A673 (cell line): ENCODE data around the gene MOV10. TPM values are rescaled to one million over a fixed set of nuclear protein-coding genes. Genes with fewer than 3 reads are reported as not detected.
A peak's percentile ranks its signal among the peaks of the same experiment; 100 is the strongest.

Experiments
- BruUV-seq: library from RNA; stranded (reverse); fragments of 400-500 nt; replicated peaks from 2 replicates; lab custom pipeline; 2021; lab: Mats Ljungman, UMichigan
- CTCF ChIA-PET: fragments of 300-600 bp; sonication (Branson Sonifier 250); formaldehyde crosslinking; loops from one replicate; lab custom pipeline; 2022; ENCODE audit warnings: antibody characterized with exemption; lab: Charles Lee
- POLR2A ChIA-PET: fragments of 300-600 bp; sonication (Branson Sonifier 250); formaldehyde crosslinking; loops from one replicate; lab custom pipeline; 2022; ENCODE audit warnings: antibody characterized with exemption; ENCODE audit not compliant: low non-redundant PET; lab: Charles Lee
- DNase-seq: peaks from one replicate; pipeline ENCODE4 v3.0.0-alpha.2; 2015; ENCODE audit warnings: low spot score
- H3K27ac ChIP-seq: fragments of 200-600 bp; sonication (generic); 2 replicates; pipeline ENCODE4 v1.5.1; 2016; ENCODE audit warnings: mixed run types, low read depth, mild to moderate bottlenecking, mixed read lengths, antibody characterized with exemption, low read length; ENCODE audit not compliant: poor library complexity, severe bottlenecking
- H3K27me3 ChIP-seq: fragments of 200-600 bp; sonication (generic); replicated peaks from 2 replicates; pipeline ENCODE4 v1.6.1; 2017; ENCODE audit warnings: mixed run types, low read depth, mild to moderate bottlenecking, mixed read lengths, antibody characterized with exemption, low read length; ENCODE audit not compliant: insufficient read depth, poor library complexity
- H3K36me3 ChIP-seq: fragments of 200-600 bp; sonication (generic); 2 replicates; pipeline ENCODE4 v1.6.1; 2016; ENCODE audit warnings: mixed run types, mild to moderate bottlenecking, mixed read lengths, antibody characterized with exemption, low read length; ENCODE audit not compliant: insufficient read depth, poor library complexity, severe bottlenecking
- H3K4me1 ChIP-seq: fragments of 200-600 bp; sonication (generic); 2 replicates; pipeline ENCODE4 v1.6.1; 2017; ENCODE audit warnings: mixed run types, mild to moderate bottlenecking, mixed read lengths, antibody characterized with exemption, low read length; ENCODE audit not compliant: insufficient read depth, poor library complexity, severe bottlenecking
- H3K4me3 ChIP-seq: fragments of 200-600 bp; sonication (generic); 2 replicates; pipeline ENCODE4 v1.5.1; 2016; ENCODE audit warnings: low read depth, mixed run types, mild to moderate bottlenecking, mixed read lengths, low read length; ENCODE audit not compliant: poor library complexity, severe bottlenecking
- H3K9me3 ChIP-seq: fragments of 200-600 bp; sonication (generic); 2 replicates; pipeline ENCODE4 v1.6.1; 2016; ENCODE audit warnings: mixed run types, low read depth, mild to moderate bottlenecking, mixed read lengths, antibody characterized with exemption, low read length; ENCODE audit not compliant: poor library complexity, severe bottlenecking
- EZH2 ChIP-seq: fragments of 200-600 bp; sonication (generic); IDR thresholded peaks from 2 replicates; pipeline ENCODE4 v1.6.1; 2017; ENCODE audit warnings: borderline replicate concordance, low read depth, mild to moderate bottlenecking, mixed read lengths, antibody characterized with exemption, low read length; ENCODE audit not compliant: poor library complexity, severe bottlenecking
- intact Hi-C: fragments of 100-400 bp; cut with micrococcal nuclease; formaldehyde crosslinking; loops from one replicate; pipeline ENCODE4 v1.10.0; 2022; ENCODE audit not compliant: unreplicated experiment
- total RNA-seq: library from RNA; stranded (reverse); gene quantifications from 2 replicates; pipeline ENCODE4 v1.2.3, GENCODE V29; 2021
- TF ChIP-seq, protein P1 (sequence below): fragments of 300-800, 200-600 bp; sonication (generic); conservative IDR thresholded peaks from 2 replicates; pipeline ENCODE4 v1.5.1; 2017; ENCODE audit warnings: low read depth, mild to moderate bottlenecking, antibody characterized with exemption, low read length, moderate library complexity, mixed read lengths

Gene MOV10
- total RNA-seq, 1 experiment from 2014 or later, result 87.1 TPM

DNA sequence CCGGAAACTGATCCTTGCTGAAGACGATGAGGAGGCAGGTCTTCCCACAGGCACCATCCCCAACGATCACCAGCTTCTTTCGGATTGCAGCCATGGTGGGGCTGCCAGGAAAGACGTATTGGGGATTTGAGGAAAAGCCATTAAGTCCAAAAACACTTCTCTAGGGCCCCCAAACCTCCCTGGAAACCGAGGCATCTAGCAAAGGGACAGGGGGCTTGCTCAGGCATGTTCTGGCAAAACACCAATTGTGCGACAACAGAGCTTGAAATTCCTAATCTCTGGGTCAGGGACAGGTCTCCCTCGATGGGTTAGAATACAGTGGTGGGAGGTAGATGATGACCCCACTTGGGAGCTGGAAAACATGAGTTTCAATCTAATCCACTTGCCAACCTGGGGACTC lies 29.2 kb downstream of the MOV10 start:
- POLR2A ChIA-PET, result no interaction called here
- Histone ChIP-seq H3K27me3 (no peaks in the 10 kb centered on the region), H3K27ac (no peak overlapping the region), H3K4me1 (peaks cover 42% of the 10 kb centered on the region), H3K4me3 (no peak overlapping the region), H3K9me3 (no peaks in the 10 kb centered on the region), H3K36me3 (peaks cover 17% of the 10 kb centered on the region)
- intact Hi-C loops, result no loop called here
- BruUV-seq, result no TSS peak
- no peak for TF ChIP-seq EZH2
- TF ChIP-seq, protein P1, sequence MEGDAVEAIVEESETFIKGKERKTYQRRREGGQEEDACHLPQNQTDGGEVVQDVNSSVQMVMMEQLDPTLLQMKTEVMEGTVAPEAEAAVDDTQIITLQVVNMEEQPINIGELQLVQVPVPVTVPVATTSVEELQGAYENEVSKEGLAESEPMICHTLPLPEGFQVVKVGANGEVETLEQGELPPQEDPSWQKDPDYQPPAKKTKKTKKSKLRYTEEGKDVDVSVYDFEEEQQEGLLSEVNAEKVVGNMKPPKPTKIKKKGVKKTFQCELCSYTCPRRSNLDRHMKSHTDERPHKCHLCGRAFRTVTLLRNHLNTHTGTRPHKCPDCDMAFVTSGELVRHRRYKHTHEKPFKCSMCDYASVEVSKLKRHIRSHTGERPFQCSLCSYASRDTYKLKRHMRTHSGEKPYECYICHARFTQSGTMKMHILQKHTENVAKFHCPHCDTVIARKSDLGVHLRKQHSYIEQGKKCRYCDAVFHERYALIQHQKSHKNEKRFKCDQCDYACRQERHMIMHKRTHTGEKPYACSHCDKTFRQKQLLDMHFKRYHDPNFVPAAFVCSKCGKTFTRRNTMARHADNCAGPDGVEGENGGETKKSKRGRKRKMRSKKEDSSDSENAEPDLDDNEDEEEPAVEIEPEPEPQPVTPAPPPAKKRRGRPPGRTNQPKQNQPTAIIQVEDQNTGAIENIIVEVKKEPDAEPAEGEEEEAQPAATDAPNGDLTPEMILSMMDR, result no peak
- no peak for DNase-seq
- CTCF ChIA-PET, result no interaction called here

DNA sequence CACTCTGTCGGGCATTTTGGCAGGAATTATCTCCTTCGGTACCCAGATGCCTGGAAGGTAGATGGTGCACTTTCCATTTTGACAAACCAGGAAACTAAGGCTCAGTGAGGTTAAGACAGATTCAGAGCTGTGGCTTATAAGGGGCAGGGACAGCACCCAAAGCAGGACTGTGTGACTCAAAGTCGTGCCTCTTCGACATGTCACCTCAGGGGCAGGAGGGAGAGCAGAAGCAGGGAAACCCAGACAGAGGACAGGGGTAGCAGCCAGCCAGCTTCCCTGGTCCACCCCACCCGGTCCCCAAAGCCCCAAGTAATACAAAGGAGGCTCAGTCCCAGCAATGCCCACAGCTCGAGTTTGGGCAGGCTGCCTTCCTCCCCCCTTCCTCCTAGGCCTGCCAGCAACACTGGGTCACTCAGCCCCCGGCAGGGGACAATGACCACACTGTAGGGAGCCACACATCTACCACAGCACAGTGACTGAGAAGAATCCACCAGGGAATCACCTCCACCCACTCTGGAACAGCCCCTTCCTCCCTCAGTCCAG lies 30.0 kb downstream of the MOV10 start:
- Histone ChIP-seq H3K4me3 (peak overlapping the region; percentile 64), H3K27ac (peak overlapping the region; percentile 46), H3K4me1 (peaks cover 42% of the 10 kb centered on the region), H3K9me3 (no peaks in the 10 kb centered on the region), H3K36me3 (peaks cover 9% of the 10 kb centered on the region), H3K27me3 (no peaks in the 10 kb centered on the region)
- TF ChIP-seq, protein P1, result no peak
- no peak for TF ChIP-seq EZH2
- ChIA-PET CTCF (interaction anchor here (0.5 to 1.0 kb wide), 3 partner anchors 10 to 196 kb away, joined by 3 to 7 read pairs (median 4); partner anchors contain the start of gene PPM1J), POLR2A (interaction anchor here (0.6 kb wide), 2 partner anchors 16 to 32 kb away, joined by 3 to 4 read pairs; no protein-coding TSS in a partner anchor)
- DNase-seq, result no peak
- intact Hi-C loops, result no loop called here
- BruUV-seq, result TSS peak; percentile 35

DNA sequence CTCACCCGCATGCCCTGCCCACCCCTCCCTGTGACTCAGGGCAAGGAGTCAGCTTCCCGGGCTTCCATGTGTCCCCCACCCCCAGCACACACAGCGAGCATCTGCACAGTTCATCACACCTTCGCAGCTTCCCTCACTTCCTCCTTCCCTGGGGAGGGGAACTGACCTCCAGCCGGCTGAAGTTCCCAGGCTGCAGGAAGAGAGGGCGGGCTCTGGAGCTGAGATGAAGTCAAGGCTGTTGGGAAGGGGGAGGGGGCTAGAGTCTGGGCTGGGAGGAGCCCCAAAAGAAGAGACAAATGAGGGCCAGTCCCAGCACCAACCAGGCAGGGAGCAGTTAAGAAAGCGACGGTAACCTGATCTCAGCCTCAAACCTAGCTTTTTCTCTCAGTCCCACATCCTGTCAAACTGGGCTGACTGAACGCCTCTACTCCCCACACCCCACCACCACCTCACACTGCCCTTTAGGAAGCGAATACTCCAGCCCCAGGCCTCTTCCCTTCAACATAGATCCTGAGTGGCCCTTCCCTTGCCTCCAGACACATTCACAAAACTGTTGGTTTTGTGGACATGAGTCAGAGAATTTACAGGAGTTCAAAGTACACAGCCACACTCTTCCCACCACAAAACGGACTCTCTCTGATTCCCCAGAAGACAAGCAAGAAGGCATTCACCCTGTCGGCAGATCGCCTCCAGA lies 30.6 kb downstream of the MOV10 start:
- peak overlapping the region; percentile 75 for H3K27ac ChIP-seq
- H3K9me3 ChIP-seq, result no peaks in the 10 kb centered on the region
- H3K4me3 ChIP-seq, result peak overlapping the region; percentile 64
- no peak for TF ChIP-seq EZH2
- TF ChIP-seq, protein P1, result no peak
- ChIA-PET POLR2A (interaction anchor here (0.6 kb wide), 2 partner anchors 16 to 33 kb away, joined by 3 to 4 read pairs; no protein-coding TSS in a partner anchor), CTCF (interaction anchor here (0.5 to 1.0 kb wide), 3 partner anchors 10 to 197 kb away, joined by 3 to 7 read pairs (median 4); partner anchors contain the start of gene PPM1J)
- peaks cover 4% of the 10 kb centered on the region for H3K36me3 ChIP-seq
- TSS peak; percentile 23 for BruUV-seq
- peaks cover 39% of the 10 kb centered on the region for H3K4me1 ChIP-seq
- intact Hi-C loops, result loop anchor here (5.0 kb wide), 1 partner anchor 203 kb away; no protein-coding TSS in a partner anchor
- peak; percentile 96 for DNase-seq
- no peaks in the 10 kb centered on the region for H3K27me3 ChIP-seq
